Islet precursor cell (in vitro differentiated cells): ENCODE data around the gene SRPK1.
"Not testable (repeated sequence)": the region's sequence is repeated elsewhere in the genome, so short reads cannot be mapped to it uniquely, and the experiment has no call there.

Experiments used
- DNase-seq: peaks from one replicate; pipeline ENCODE4 v3.0.0-alpha.2; 2018

The SRPK1 gene

GRCh38 chr6:35920793-35921732 lies at the start of gene SRPK1:
SRPK1 (minus strand) TSS chr6:35921098; CDS start chr6:35921056, 42 bp downstream.
- peak; percentile 96 for DNase-seq

- DNase-seq, result no peak
These were observed 49.3 kb upstream of the SRPK1 start for GRCh38 chr6:35970181-35970580.

- DNase-seq, result no peak
These were observed 48.7 kb upstream of the SRPK1 start for GRCh38 chr6:35969646-35970045.

GRCh38 chr6:35968821-35969220 lies 47.9 kb upstream of the SRPK1 start:
- no peak for DNase-seq

GRCh38 chr6:35967076-35967774 lies 46.3 kb upstream of the SRPK1 start:
- DNase-seq, result no peak

GRCh38 chr6:35962779-35963560 lies 42.1 kb upstream of the SRPK1 start:
- DNase-seq, result peak; percentile 57

- DNase-seq, result no peak
These were observed 39.3 kb upstream of the SRPK1 start for GRCh38 chr6:35960187-35960586.

- DNase-seq, result no peak
These were observed 35.1 kb upstream of the SRPK1 start for GRCh38 chr6:35955970-35956369.

- DNase-seq, result no peak
These were observed 34.6 kb upstream of the SRPK1 start for GRCh38 chr6:35955521-35955920.

- DNase-seq, result no peak
These were observed 34.2 kb upstream of the SRPK1 start for GRCh38 chr6:35955071-35955470.

GRCh38 chr6:35954333-35954732 lies 33.4 kb upstream of the SRPK1 start:
- DNase-seq, result no peak

- peak; percentile 63 for DNase-seq
These were observed 27.8 kb upstream of the SRPK1 start for GRCh38 chr6:35948725-35949124.

GRCh38 chr6:35945650-35946025 lies 24.7 kb upstream of the SRPK1 start:
- no peak for DNase-seq

GRCh38 chr6:35943390-35943789 lies 22.5 kb upstream of the SRPK1 start:
- no peak for DNase-seq

GRCh38 chr6:35942355-35942754 lies 21.5 kb upstream of the SRPK1 start:
- DNase-seq, result no peak

- not testable (repeated sequence) for DNase-seq
These were observed 20.3 kb upstream of the SRPK1 start for GRCh38 chr6:35941170-35941569.

GRCh38 chr6:35940014-35940413 lies 19.1 kb upstream of the SRPK1 start:
- DNase-seq, result not testable (repeated sequence)

GRCh38 chr6:35939259-35939658 lies 18.4 kb upstream of the SRPK1 start:
- not testable (repeated sequence) for DNase-seq

- DNase-seq, result no peak
These were observed 15.9 kb upstream of the SRPK1 start for GRCh38 chr6:35936681-35937359.

GRCh38 chr6:35935469-35935868 lies 14.6 kb upstream of the SRPK1 start:
- DNase-seq, result no peak

GRCh38 chr6:35933844-35934243 lies 12.9 kb upstream of the SRPK1 start:
- DNase-seq, result no peak

GRCh38 chr6:35931873-35932272 lies 11.0 kb upstream of the SRPK1 start:
- not testable (repeated sequence) for DNase-seq

- peak; percentile 66 for DNase-seq
These were observed 10.2 kb upstream of the SRPK1 start for GRCh38 chr6:35931120-35931561.
